NCI-H1436 (cell line): Measurements from ENCODE around the gene ADPRHL1.

Experiments
- DNase-seq: peaks from one replicate; lab custom pipeline; 2025; lab: John Stamatoyannopoulos, UW

Gene ADPRHL1

DNA sequence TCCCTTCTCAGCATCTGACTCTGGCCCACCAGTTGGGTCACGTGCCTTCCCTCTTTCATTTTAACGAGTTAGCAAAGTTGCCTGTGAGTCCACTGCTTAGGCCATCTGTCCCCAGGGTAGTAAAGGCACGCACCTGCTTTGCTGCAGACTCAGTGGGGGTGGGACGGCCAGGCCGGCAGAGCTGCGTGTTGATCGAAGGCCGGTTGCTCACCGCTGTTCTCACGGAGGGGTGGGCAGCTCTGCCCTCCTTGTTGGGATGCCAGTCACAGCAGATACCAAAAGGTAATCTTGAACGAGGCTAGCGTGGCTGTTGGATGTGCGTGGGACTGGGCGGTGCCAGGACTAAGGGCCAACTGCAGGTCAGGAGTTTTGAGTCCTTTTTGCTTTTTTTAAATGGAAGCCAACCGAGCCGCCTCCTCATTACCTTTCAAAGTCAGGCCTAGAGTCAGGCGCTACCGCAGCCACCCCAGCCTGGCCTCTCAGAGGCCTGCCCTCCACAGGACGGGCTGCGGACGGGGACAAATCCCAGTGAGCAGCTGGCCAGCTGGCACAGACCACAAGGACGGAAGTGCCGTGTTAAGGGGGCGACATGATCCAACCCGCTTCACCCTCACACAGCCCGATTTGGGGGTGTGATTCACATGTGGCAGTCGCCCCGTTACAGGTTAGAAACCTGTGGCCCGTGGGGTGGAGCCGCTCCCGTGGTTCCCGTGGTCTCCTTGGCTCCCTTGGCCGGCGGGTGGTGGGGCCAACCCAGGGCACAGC, 20.6 kb downstream of the ADPRHL1 start:
- DNase-seq: no peak

DNA sequence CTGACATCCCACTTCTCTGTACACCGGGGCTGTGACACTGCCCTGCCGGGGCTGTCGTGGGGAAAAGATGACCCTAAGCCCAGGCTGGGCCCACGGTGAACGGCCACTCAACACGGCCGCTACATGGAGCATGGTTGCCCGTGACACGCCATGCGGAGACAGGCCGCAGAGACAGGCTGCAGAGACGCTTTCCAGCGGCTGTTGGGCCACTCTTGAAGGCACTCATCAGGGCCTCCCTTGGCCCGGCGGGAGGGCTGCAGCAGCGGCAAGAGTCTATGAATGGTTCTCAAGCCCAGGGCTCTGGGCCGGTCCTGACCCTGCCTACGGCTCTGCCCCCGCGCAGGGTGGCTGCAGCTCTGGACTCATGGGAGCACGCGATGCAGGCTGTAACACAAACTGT, 22.1 kb downstream of the ADPRHL1 start:
- DNase-seq: no peak

DNA sequence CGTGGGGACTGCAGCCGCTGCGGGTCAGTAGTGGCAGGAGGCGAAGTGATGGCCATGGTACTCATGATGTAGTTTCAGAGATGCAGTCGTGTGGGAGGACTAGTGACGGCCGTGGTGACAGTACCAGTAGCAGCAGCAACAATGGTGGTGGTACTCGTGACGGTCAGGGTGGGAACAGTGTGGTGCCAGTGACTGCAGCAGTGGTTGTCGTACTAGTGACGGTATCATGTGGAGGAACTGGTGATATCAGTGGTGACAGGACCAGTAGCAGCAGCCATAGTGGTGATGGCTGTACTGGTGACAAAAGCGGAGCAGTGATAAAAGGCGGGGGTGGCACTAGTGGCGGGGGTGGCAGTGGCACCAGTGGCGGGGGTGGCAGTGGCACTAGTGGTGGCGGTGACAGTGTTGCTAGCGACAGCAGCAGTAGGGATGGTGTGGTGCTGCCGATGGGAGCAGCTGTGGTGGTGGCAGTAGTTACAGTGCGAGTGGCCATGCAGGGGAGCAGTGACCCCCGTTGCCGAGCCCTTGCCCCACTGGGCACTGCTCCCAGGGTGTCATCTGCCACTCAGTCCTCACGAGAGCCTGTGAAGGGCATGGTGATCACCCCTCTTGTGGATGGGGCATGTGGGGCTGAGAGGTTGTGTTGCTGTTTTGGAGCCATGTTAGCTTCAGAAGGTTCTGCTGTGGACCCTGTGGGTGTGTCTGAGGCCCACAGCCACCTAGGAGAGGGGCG, 22.7 kb downstream of the ADPRHL1 start:
- no peak for DNase-seq

DNA sequence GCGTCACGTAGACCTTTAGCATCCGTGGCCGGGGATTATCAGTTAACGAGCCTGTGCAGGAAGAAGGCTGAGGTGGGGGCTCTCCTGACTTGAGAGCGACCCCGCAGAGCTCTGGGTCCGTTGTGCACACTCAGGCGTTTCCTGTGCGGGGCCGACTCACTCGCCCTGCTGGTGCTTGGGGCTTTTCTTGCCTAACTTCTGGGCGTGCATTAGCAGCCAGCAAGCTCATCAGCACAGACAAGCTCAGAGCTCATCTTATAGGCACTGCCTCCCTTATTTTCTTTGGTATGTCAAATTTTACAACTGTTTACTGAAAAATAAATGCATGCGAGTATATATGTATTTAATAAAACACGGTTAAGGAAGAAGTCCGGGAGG, 23.7 kb downstream of the ADPRHL1 start:
- no peak for DNase-seq

DNA sequence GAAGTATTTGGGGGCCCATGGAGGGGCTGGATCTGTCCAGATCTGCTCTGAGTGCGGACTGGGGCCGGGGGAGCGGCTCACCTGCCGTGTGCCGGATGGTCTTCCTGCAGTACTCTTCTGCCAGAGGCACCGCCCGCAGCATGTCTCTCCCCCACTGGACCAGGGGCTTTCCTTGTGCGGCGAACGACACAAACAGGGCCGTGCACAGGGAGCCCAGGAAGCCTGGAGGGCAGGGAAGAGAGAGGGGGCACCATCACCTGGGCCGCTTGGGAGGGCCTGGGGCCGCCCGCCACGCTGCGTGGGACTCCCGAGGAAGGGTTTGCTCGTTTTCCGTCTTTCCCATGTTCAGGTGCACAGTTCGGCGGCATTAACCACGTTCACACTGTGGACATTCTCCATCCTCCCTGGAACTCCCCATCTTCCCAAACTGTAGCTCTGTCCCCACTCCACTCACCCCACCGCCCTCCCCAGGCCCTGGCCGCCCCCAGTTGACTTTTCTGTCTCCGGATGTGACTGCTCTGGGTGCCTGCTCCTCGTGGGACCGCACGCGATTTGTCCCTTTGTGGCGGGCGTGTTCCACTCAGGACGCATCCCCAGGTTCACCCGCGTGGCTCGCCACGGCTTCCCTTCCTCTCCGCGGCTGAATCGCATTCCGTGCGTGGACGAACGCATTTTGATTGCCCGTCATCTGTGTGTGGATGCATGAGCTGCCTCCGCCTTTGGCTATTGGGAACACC, 24.2 kb downstream of the ADPRHL1 start:
- DNase-seq: no peak

DNA sequence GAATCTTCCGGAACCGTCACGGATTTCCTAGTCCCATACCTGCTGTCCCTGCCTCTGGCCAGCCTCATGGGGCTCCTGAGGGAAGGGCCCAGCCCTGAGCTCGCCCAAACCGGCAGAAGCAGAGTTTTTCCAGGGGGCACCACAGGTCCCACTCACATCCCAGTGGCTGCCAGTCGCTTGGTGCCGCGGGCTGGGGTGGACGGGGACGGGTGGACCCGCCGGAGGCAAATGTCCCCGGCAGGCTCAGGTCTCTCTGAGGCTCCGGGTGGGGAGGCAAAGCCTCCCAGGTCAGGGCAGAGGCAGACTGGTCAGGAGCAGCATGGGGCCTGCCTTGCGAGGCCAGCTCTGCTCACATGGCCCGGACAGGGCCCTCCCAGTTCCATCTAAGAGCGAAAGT, 24.8 kb downstream of the ADPRHL1 start:
- no peak for DNase-seq

DNA sequence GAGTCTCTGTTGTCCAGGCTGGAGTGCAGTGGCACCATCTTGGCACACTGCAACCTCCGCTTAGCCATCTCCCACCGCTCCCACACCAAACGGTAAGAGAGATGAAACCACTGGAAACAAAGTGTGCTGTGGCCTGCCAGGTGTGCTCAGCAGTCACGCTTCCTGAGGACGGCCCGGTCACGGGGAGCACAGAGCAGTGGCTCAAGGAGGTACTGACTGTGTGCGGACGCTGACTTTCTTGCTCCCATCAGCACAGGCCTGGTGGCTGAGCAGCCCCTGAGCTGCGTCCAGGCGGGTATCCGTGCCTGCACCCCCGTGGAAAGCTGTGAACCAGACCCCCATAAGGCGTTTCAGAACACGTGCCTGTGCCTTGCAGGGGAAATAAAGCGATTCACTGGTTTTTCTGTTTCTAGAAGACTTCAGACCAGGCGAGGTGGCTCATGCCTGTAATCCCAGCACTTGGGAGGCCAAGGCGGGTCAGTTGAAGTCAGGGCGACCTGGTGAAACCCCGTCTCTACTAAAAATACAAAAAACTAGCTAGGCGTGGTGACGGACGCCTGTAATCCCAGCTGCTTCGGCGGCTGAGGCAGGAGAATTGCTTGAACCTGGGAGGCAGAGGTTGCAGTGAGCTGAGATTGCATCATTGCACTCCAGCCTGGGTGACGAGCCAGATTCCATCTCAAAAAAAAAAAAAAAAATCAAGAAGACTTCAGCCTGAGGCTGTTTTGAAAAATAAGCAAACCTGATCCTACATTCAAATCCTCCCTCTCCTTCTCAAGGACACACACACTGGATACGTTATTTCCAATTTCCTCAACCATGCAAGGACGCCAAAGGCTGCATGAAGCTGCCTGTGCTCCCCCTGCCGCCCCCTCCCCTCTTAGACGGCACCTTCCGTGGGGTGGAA, 25.5 kb downstream of the ADPRHL1 start:
- no peak for DNase-seq

DNA sequence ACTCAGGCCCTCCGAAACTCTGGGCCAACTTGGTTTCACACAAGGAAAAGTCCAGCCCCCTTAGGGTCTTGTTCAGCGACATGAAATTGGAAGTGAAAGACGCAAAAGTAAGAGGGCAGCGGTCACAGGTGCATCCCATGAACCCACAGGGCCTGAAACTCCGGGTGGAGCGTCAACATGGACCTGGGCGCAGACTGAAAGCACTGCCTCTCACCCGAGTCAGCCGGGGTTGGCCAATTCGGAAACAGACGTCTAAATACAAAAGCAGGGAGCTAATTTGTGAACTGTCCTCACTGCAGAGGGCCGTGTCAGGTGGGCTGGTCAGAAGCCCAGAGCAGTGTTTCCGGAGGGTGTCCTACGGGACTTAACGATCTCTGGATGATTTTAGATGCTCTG, 26.7 kb downstream of the ADPRHL1 start:
- no peak for DNase-seq

DNA sequence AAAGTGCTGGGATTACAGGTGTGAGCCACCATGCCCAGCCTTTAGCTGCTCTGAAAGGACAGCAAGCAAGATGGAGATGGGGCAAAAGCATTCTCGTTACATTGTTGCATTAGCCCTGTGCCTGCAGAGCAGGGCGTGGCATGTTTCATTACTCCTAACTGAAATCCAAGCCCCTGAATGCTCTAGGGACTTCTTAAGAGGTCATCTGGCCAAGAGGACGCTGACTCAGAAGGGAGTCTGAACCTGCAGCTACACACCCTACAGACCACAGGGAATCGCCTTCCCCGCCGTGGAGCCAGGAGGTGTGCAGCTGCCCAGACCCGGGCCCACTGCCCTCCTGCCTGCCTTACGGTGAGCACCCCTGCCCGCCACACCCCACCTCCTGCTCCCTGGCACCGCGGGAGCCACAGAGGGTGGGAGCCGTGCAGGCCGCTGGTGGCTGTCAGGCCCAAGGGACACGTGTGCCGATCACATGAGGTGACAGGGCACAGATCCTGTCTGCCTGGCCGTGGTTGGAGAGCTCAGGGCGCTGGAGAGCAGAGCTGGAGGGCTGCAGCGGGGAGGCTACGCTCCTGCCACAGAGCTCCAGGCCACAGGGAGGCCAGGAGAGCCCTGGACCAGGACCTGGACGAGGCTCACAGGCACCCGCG, 27.2 kb downstream of the ADPRHL1 start:
- no peak for DNase-seq

DNA sequence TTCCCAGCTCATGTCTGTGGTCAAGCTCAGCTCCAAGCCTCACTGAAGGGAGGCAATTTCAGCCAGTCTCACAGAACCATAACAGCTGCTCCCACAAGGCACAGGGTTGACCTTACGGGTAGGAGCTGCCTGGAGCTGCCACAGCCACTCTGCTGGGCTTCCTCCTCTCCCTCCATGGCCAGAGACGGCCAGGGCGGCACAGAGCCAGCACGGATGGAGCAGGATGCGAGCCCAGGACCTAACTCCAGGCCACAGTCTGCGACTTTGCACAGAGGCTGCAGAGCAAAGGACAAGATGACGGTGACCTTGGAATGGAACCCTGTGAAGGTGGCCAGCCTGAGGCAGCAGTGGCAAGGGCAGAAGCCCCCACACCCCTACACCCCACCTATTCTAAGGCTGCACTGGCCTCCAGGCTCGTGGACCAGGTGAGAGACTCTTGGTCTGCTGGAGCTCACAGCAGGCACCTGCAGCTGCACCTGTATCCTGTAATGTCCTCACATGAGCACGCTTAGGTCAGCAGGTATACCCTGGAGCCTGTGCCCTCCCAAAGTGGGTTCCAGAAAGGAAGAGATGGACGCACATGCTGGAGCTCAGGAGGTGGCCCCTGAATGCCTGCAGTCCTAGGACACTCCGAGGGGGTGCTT, 29.6 kb downstream of the ADPRHL1 start:
- no peak for DNase-seq

DNA sequence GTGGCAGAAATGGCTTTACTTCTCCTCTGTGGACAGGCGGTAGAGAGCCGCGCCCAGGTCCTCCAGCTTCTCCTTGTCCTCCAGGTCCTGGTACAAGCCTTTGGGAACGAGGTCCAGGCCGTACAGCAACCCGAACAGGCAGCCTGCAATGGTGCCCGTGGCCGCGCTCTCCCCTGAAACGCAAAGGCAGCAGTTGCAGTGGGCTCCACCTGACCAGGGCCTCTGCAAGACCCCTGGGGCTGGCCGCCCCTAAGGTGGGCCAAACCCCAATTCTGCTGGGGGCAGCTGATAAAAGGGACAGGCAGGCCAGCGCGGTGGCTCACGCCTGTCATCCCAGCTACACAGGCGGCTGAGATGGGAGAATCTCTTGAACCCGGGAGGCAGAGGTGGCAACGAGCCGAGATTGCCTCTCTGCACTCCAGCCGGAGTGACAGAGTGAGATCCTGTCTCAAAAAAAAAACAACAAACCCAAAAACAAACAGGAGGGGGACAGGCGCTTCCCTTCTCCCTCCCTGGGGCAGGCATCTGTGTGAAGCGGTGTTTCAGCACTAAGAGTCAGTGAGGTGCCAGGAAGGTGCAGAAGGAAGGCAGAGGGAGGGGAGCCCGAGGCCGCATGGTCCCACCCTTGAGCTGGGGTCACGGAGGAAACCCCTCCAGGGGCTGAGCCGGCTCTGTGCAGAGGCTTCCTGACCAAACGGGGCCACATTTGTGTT, 30.3 kb downstream of the ADPRHL1 start:
- DNase-seq: no peak

DNA sequence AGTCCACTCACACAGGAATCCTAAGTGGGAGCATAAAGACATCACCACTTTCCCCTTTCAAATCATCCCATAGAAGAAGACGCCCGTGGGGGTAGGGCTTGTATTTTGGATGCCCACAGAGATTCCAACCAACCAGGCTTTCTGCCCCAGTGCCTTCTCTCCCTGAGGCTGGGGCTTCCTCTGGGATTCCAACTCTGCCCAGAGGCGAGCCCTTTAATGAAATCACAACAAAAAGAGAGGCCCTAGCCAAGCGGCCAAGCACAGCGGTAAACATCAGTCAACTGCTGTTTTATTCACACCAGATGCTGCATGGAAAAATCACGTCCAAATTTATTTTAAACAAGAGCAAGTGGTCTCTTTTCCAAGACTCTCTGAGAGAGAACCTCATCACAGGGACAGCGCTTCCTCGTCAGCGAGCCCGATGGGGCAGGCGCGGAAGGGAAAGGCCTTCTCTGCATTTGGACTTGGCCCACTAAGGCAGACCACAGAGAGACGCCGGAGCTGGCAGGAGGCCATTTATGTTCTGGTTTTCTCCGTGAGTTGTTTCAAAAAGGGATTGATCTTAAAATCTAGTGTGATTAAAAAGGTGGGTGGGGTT, 31.5 kb downstream of the ADPRHL1 start:
- no peak for DNase-seq

DNA sequence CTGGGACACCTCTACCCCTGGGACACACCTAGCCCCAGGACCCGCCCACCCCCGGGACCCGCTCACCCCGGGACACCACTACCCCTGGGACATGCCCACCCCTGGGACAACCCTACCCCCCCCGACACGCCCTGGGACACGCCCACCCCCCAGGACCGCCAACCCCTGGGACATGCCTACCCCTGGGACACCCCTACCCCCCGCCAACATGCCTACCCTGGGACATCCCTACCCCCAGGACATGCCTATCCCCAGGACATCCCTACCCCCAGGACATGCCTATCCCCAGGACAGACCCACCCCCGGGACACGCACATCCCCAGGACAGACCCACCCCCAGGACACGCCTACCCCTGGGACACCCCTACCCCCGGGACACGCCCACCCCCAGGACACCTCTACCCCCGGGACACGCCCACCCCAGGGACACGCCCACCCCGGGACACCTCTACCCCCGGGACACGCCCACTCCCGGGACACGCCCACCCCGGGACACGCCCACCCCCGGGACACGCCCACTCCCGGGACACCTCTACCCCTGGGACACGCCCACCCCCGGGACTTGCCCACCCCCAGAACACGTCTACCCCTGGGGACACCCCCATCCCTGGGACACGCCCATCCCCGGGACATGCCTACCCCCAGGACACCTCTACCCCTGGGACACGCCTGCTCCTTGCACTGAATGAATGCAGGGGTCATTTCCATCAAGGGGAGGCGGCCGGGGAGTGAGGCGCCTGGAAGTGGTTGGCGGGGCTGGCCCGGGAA, 32.3 kb downstream of the ADPRHL1 start:
- no peak for DNase-seq

DNA sequence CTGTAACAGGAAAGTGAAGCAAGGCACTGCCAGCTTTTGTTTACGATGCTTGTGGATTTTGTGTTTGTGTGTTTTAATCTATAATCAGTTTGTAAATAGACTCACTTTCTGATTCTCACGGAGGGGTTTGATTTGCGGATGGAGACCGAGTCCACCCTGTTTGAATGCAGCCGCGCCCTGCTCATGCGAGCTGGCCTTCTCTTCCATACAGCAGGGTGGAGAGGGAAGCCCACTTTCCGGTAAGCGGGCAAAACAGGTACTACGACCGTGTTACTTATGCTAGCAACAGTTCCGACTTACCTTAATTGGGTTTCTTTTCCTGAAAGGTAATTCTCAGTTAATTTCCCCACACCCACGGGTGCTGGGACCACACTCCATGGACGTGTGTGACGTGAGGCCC, 33.1 kb downstream of the ADPRHL1 start:
- no peak for DNase-seq

DNA sequence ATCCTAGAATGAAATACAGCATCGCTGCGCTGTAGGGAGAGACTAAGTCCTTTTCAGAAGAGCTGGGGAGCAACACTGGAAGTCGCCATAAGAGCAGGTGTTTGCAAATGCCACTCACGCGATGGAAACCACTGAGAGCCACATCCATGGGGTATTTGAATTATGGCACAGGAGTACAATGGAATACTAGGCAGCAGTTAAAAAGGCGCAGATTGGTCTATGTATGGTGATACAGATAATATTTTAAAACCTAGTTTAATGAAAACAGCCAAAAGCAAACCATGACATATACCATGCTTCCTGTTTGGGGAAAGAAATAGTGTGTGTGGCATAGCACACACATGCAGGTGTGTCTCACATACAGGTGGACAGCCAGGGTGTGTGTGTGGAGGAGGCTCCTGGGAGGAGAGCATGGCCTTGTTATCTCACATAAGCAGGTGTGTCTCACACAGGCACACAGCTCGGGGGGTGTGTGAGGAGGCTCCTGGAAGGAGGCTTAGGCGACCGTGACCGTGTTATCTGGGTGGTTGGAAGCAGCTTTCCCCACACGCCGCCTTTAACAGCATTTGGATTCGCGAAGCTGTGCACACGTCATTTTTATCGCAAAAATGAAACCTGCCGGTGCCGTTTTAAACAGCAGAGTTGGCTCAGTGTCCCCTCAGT, 33.6 kb downstream of the ADPRHL1 start:
- no peak for DNase-seq

DNA sequence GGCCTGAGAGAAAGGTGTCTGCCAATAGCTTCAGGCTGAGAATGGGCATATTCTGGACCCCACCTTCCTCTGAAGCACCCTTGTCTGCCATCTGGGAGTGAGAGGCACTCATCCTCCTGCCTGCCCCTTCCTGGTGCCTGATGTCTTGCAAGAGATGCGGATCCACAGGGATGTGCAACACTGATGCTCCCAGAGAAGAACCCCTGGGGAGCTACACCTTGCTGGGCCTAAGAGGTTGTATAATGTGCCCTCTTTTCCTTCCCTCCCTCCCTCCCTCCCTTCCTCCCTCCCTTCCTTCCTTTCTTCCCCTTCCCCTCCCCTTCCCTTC, 34.6 kb downstream of the ADPRHL1 start:
- DNase-seq: no peak

DNA sequence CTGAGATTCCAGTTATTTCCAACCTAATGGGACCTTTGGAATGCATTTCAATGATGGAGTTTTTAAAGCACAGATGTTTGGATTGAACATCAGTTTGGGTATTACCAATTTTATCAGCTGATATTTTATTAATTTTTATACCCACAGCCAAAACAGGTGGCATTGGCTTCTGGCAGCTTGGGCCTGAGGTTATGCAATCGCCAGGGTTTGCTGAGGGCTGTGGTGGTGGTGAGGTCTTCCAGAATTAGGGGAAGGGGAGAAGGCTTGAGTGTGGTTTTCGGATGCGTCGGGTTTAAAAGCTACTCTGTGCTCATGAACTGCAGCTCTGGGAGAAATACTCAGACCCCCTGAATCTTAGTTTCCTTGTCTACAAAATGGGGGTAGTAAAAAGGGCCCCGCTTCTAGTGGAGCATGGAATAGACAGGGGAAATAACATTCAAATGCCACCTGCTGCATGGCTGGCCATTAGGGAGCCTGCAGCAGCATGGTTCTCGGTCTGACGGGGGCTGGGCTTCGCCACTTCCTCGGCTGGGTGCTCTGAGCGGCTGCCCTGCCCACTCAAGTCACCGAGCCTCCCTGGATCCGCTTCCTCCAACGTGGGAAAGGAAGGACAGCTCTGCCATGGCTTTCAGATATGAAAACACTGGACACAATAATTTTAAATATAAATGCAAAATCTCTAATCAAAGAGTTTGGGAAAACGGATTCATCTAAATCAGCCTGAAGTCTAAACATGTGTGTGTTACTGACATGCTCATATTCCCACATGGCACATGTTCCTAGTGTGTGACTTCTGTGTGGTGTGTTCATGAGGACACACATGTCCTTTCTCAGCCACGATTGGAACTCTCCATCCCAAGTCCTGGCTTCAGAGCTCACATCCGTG, 35.2 kb downstream of the ADPRHL1 start:
- DNase-seq: no peak
